WTC11 (cell line): ENCODE measurements around the gene GALNT17.

ENCODE experiments used
- CTCF ChIP-seq: fragments of 200-600 bp; IDR thresholded peaks from 2 replicates; pipeline ENCODE4 v1.8.0; 2022; ENCODE audit warnings: antibody characterized with exemption
- GABPB1 ChIP-seq: sonication (generic); formaldehyde crosslinking; IDR thresholded peaks from 2 replicates; pipeline ENCODE4 v1.8.1; 2023; ENCODE audit warnings: mild to moderate bottlenecking, missing genetic modification reagents
- PRDM15 ChIP-seq: sonication (generic); formaldehyde crosslinking; IDR thresholded peaks from 2 replicates; pipeline ENCODE4 v1.8.0; 2022; ENCODE audit warnings: missing genetic modification reagents
- USF2 ChIP-seq: sonication (generic); formaldehyde crosslinking; IDR thresholded peaks from 2 replicates; pipeline ENCODE4 v1.8.1; 2023; ENCODE audit warnings: mild to moderate bottlenecking, missing genetic modification reagents, moderate library complexity

GRCh38 chr7:71283802-71284201 is 151.9 kb downstream of the GALNT17 start:
- TF ChIP-seq GABPB1 (CRISPR knock-in tag): no peak
- TF ChIP-seq CTCF: no peak
- TF ChIP-seq PRDM15 (CRISPR knock-in tag): no peak
- no peak for TF ChIP-seq USF2 (CRISPR knock-in tag)
